GM19397 (cell line): ENCODE results near the gene WFDC8.
"Not testable (repeated sequence)": the region's sequence is repeated elsewhere in the genome, so short reads cannot be mapped to it uniquely, and the experiment has no call there.

ENCODE experiments used
- ATAC-seq: cut with Tn5 transposase; IDR thresholded peaks from one replicate; pipeline ENCODE4 v1.9.1; 2021; ENCODE audit warnings: mild to moderate bottlenecking, moderate library complexity; ENCODE audit not compliant: unreplicated experiment

WFDC8 gene

DNA sequence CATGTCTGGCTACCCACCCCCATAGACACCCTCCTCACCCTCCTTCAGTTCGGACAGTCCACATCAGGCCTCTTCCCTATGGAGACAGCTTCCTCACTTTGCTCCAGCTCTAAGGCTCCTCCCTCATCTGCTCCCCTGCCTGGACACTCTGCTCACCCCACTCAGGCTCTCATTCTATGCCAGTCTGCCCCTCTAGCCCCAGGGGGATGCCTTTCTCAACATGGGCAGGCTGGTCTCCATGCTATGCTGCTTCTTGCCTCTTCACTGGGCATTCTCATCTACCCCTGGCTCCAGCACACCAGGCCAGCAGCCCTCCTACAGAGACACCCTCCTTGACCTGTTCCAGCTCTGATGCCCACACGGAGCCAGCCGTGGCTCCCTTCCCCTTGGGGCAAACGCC is at the start of gene WFDC8:
TSS of gene WFDC8 (minus strand) at position 101 of the 400 bp plus-strand sequence. CDS start at position 64, 37 bp downstream.
- ATAC-seq = no peak

DNA sequence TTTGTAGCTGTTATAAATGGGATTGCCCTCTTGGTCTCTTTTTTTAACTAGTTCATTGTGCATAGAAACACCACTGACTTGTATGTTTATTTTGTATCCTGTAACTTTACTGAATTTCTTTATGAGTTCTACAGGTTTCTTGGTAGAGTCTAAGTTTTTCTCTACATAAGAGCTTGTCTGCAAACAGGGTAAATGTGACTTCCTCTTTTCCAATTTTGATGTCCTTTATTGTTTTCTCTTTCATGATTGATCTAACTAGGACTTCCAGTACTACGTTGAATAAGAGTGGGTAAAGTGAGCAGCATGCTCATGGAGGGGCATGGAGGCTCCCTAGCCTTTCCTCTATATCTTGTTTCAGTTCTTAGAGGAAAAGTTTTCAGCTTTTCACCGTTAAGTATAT is 47.5 kb upstream of the WFDC8 start:
- no peak for ATAC-seq

DNA sequence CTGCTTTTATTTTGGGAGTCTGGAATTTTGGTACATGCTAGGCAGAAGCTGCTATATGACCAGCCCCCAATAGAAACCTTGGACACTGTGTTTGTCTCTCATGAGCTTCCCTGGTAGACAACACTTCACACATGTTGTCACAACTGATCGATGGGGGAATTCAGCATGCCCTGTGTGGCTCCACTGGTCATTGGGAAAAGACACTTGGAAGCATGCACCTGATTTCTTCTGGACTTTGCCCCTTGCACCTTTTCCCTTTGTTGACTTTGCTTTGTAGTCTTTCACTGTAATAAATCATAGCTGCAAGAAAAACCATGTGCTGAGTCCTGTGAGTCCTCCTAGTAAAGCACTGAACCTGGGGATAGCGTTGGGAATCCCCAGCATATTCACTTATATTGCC is 42.5 kb upstream of the WFDC8 start:
- ATAC-seq = no peak

DNA sequence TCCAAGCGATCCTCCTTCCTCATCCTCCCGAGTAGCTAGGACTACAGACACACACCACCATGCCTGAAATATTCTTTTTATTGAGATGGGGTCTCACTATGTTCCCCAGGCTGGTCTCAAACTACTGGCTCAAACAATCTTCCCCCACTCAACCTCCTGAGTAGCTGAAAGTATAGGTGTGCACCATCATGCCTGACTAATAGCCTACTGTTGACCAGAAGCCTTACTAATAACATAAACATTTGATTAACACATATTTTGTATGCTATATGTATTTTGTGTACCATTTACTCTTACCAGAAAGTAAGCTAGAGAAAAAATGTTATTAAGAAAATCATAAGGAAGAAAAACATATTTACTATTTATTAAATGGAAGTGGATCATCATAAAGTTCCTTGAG is 38.5 kb upstream of the WFDC8 start:
- ATAC-seq = no peak

DNA sequence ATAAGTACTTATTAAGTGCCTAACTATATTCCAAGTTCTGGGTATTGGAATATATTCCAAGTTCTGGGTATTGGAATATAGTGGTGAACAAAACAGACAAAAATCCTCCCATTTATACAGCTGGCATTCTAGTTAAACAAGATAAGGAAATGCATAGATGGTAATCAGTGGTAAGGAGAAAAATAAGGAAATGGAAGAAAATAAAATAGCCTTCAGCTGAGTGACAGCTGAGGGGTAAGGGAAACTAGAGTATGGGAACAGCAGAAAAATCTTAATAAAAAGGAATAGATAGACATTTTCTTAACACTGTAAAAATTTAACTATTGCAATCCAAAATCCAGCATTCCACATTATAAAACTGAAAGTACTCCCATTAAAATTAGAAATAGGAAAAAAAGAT is 33.2 kb upstream of the WFDC8 start:
- no peak for ATAC-seq

DNA sequence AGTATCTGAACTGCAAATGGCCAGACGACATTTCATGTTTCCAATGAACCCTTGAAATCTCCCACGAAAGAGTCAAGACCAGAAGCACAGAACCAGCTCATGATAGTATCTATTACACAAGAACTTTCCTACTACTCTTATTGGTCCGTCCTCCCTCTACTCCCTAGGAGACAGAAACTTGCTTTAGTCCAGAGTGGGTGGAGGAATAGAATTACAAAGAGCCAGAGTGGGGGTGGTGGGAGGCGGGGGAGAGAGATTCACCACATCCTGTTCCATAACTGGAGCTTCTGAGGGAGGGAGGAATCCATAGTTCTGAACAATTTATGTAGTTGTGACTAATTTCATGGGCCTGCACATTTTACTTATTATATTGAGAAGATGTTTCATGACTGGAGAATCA is 32.0 kb upstream of the WFDC8 start:
- ATAC-seq = no peak

DNA sequence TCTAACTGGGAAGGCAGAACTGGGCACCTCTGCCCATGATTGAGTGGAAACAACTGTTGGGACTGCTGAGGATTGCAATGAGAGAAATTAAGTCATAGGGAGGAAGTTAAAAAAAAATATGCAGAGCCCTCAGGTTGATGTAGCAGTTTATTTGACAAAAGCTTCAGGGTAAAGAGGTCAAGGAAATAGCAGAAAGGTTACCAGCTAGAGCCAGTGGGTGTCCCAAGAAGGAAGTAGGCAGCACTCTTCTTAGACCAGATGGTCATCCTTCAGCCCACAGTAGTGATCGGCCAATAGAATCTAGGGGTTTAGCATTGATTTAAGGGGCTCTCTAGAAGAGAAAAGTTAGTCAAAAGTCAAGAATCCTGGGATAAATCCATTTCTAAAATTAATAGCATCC is 28.7 kb upstream of the WFDC8 start:
- no peak for ATAC-seq

DNA sequence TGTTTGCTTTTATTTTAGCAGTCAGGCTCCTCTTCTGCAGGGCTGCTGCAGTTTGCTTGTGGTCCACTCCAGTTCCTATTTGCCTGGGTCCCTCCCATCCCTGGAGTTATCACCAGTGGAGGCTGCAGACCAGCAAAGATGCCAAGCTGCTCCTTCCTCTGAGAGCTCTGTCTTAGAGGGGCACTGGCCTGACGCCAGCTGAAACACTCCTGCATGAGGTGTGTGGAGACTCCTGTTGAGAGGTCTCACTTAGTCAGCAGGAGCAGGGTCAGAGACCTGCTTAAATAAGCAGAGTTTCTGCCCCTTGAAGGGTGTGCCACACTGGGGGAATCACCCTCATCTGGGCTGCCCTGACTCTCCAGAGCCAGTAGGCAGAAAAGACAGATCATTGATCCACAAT is 16.2 kb upstream of the WFDC8 start:
- ATAC-seq = no peak

DNA sequence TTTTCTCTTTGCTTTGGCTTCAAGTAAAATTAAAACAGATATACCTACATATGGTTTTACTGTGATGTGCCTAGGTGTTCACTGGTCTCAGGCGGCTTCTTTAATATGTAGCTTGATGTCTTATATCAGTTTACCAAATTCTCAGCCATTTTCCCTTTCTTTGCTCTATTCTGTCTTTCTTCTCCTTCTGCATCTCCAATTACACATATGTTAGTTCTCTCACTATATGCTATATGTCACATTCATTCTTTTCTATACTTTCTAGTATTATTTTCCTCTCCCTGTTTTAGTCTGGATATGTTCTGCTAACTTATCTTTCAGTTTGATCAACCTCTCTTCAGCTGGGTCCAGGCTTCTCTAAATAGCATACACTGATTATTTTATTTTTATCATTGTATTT is 14.4 kb upstream of the WFDC8 start:
- no peak for ATAC-seq

DNA sequence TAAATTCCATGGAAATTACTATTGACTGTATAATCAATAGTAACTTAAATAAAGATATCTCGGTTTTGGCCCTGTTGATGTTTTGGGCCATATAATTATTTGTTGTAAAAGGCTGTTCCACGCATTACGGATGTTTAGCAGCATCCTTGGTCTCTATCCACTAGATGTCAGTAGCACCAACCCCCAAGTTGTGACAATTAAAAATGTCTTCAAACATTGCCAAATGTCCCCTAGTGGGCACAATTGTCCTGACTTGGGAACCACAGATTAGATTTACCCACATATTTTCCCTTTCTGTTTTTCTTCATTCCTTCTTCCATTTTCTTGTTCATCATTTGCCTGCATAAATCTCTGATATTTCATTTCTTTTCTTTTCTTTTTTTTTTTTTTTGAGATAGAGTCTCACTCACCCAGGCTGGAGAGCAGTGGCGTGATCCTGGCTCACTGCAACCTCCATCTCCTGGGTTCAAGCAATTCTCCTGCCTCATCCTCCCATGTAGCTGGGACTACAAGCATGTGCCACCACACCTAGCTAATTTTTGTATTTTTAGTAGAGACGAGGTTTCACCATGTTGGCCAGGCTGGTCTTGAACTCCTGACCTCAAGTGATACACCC is 13.6 kb upstream of the WFDC8 start:
- ATAC-seq = no peak

DNA sequence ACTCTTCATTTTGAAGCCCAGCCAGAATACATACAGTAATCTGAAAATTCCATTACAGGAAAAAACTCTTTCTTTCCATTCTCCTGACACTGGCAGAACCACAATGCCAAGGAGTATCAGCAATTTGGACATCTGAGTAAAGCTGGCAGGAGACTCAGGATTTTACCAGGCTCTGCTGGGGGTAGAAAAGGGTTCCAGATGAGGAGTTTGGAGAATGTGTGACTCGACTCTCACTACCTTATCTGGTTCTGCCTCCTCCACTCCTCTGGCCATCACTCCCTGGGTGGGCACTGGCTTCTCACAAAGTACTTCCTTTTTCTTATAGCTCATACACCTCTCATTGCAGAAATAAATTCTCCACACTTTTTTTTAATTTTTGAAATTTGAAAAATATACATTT is 10.6 kb upstream of the WFDC8 start:
- no peak for ATAC-seq

DNA sequence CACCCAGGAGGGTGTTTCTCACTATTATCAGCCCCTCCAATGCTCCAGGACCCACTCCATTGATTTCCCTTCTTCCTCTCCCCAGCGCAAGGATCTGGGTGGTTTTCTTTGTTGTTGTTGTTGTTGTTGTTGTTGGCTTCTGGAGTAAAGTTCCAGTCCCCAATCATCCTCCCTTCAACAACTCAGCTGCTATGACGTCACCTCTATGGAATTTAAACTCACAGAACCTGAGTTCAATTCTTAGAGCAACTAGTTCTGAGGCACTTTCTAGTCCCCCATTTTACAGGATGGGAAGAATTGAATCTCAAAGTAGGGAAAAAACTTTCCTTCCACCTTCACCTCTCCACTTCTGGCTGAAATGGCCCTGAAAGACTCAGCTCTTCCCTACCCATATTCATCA is 9.7 kb upstream of the WFDC8 start:
- no peak for ATAC-seq

DNA sequence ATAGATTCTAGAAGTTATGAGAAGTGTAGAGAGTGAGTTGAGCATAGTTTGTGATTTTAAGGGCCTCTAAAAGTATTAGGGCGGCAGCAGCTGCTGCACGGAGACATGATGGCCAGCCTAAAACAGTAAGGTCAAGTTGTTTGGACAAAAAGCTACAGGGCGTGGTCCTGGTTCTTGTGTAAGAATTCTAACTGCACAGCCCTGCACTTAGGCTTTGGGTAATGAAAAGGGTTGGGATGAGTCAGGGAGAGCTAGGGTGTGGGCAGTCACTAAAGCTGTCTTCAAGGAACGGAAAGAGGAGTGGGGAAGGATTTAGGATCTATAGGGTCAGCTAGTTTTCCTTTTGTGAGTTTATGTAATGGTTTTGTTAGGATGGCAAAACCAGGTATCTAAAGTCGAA is 6.9 kb upstream of the WFDC8 start:
- not testable (repeated sequence) for ATAC-seq

DNA sequence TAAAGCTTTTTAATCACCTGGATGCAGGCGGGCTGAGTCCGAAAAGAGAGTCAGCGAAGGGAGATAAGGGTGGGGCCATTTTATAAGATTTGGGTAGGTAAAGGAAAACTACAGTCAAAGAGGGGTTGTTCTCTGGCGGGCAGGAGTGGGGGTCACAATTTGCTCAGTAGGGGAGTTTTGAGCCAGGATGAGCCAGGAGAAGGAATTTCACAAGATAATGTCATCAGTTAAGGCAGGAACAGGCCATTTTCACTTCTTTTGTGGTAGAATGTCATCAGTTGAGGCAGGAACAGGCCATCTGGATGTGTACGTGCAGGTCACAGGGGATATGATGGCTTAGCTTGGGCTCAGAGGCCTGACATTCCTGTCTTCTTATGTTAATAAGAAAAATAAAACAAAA is 5.2 kb upstream of the WFDC8 start:
- ATAC-seq = not testable (repeated sequence)

DNA sequence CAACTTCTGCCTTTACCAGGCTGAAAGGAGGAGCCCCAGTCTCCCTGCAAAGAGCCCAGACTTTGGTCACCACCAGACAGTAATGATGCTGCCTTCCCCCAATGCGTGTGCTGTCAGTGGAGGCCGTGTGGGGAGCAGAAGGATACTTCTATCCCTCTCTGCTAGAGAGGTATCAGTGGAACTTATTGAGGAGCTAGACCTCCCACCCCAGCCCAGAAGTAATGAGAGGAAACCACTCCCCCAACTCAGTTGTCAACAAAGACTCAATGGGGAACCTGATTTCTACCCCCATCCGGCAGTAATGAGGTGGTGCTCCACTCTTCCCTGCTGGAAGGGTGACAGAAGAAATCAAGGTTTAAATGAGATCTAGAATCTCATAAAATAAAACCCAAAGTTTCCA is 4.4 kb upstream of the WFDC8 start:
- ATAC-seq = no peak

DNA sequence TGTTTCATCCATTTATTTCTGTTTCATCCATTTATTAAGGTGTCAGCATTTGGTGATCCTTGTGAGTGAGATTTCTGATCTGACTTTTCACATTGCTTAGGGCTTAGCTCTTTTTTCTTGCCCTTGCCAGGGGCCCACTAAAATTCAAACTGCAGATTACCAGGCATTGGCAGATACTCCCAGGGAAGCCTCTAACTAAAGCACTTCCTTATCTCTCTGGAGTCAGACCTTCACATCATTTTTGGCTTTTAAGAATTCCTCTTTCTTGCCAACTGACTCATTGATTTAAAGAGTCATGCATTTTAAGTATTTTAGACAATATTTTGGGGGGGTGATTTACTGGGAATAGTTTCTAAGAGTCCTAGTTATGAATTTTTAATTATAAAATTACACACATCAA is 2.6 kb upstream of the WFDC8 start:
- ATAC-seq = no peak

DNA sequence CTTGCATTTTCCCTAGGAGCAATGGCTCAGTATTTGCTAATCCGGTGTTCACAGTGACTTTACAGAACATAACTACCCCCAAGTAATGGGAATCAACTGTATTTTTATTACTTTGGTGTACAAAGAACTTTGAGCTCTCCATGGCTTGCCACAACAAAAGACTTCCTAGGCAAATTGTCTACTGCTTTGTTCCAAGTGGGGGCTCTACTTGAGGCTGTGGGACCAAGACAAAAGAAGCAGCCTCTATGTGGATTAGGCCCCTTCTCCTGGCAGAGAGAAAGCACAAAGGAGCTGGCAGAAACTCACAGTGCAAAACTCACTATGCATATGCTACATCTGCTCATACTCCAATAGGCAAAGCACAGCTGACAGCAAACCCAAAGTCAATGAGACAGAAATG is 853 bp downstream of the WFDC8 start:
- ATAC-seq = no peak

DNA sequence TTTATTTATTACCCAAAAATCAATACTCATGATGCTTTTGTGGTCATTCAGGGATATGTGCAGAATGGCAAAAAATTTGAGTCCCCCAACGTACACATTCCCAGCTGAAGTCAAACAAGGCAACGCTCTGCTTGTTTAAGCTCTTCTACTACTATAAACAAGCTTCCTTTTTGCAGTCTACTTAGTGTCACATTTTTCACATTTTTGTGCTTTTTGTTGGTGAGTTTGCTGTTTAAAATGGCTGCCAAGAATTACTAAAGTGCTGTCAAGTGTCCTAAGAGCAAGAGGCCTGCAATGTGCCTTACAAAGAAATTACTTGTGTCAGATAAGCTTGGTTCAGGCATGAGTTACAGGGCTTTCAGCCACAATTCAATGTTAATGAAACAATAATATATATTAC is 2.1 kb downstream of the WFDC8 start:
- no peak for ATAC-seq

DNA sequence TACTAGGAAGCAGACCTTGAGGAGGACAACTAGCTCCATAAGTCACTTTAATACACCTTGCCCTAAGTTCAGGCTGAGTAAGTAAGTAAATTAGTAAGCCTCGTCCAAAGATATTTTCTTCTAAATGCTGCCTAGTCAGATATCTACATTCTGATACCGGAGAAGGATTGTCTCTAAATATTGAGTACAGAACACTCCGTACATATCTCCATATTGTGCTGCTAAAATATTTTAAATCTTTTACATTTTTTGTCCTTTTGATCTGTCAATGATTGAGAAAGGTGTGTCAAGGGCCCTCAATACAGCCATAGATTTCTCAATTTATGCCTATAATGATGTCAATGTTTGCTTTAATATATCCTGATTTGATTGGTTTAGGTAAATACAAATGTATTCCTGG is 3.2 kb downstream of the WFDC8 start:
- no peak for ATAC-seq

DNA sequence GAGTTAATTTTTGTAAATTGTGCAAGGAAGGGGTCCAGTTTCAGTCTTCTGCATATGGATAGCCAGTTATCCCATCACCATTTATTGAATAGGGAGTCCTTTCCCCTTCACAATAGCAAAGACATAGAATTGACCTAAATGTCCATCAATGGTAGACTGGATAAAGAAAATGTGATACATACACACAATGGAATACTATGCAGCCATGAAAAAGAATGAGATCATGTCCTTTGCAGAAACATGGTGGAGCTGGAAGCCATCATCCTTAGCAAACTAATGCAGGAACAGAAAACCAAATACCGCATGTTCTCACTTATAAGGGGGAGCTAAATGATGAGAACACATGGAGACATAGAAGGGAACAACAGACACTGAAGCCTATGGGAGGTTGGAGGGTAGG is 9.4 kb downstream of the WFDC8 start:
- not testable (repeated sequence) for ATAC-seq

DNA sequence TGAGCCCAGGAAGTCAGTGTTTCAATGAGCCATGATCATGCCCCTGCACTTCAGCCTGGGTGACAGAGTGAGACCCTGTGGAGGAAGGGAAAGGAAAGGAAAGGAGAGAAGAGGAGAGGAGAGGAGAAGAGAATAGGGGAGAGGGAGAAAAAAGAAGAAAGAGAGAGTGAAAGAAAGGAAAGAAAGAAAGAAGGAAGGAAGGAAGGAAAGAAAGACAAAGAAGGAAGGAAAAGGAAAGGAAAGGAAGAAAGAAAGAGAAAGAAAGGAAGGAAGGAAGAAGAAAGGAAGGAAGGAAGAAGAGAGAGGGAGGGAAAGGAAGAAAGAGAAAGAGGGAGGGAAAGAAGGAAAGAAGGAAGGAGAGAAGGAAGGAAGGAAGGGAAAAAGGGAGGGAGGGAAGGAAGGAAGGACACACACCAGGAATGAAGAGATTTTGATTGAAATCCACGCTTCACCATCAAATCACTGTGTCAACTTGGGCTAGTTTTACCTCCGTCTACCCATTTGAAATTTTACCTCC is 14.3 kb downstream of the WFDC8 start:
- ATAC-seq = no peak

DNA sequence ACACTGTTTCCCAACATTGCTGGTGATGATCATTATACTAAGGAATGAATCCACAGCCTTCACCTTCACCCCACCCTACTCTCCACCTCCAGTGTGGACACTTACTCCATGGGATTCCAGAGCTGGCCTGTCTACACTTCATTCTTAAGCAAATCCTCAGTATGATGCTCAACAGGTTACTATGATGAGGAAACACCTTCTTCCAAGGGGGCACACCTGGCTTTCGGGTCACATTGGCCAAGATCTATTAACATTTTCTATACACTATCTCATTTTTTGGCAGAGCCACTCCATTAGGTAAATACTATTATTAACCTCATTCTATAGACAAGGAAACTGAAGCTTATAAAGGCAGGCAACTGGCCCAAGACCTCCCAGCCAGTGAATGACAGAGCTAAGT is 23.9 kb downstream of the WFDC8 start:
- ATAC-seq = no peak

DNA sequence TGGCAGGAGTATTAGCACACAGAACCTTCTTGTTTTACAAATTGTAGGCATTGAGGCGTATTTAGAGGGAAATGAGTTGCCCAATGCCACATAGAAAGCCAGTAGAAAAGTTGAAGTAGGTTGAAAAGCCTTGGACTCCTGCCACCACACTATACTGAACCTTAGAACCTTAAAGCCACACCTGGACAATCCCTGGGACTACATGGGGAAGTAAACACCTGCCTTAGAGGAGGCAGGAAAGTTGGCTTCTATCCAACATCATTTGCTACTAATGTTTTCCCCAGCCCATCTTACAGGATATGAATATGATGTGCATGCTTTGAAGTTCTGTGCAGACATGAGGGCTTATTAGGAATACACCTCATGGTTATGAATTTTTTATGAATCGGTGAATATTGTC is 26.6 kb downstream of the WFDC8 start:
- no peak for ATAC-seq
